ENCODE results near the gene CD4.

Gene CD4

GRCh38 chr12:6828781-6829535, 39.6 kb downstream of the CD4 start (continued):
- peak; percentile 59; the same call in 1 of the 2 replicates for TF ChIP-seq REST (tag by site-specific recombination; IDR thresholded peaks at IDR 0.05)
- TF ChIP-seq ZNF704 (tag by site-specific recombination; IDR thresholded peaks at IDR 0.05) = peak; percentile 72; the same call in 1 of the 2 replicates
- peak; percentile 77; the same call in 1 of the 2 replicates for TF ChIP-seq ZBTB17 (tag by site-specific recombination; IDR thresholded peaks at IDR 0.05)
- TF ChIP-seq ZNF701 (tag by site-specific recombination; IDR thresholded peaks at IDR 0.05) = peak; percentile 87
- 0 out of 2 replicates have a peak, but pooled peaks have one; percentile 43 for TF ChIP-seq INSM2 (tag by site-specific recombination; IDR thresholded peaks at IDR 0.05)
- no peak for TF ChIP-seq ZNF114 (tag by site-specific recombination; IDR thresholded peaks at IDR 0.05)
- peak; percentile 39 for TF ChIP-seq ZNF629 (tag by site-specific recombination; IDR thresholded peaks at IDR 0.05)
- TF ChIP-seq ZNF660 (tag by site-specific recombination; IDR thresholded peaks at IDR 0.05) = 0 out of 2 replicates have a peak, but pooled peaks have one; percentile 39
- TF ChIP-seq ZNF645 (tag by site-specific recombination; IDR thresholded peaks at IDR 0.05) = 0 out of 2 replicates have a peak, but pooled peaks have one; percentile 50
- no peak for TF ChIP-seq ZNF621 (tag by site-specific recombination; IDR thresholded peaks at IDR 0.05)
- TF ChIP-seq ZNF548 (tag by site-specific recombination; IDR thresholded peaks at IDR 0.05) = no peak
- TF ChIP-seq ZNF16 (tag by site-specific recombination; IDR thresholded peaks at IDR 0.05; ENCODE audit: low read depth) = no peak
- TF ChIP-seq ZNF10 (tag by site-specific recombination; IDR thresholded peaks at IDR 0.05) = peak; percentile 61; the same call in 1 of the 2 replicates
- TF ChIP-seq YY1 (tag by site-specific recombination; IDR thresholded peaks at IDR 0.05) = peak; percentile 61; the same call in 1 of the 2 replicates
- TF ChIP-seq ZNF223 (tag by site-specific recombination; IDR thresholded peaks at IDR 0.05) = no peak
- TF ChIP-seq ZNF266 (tag by site-specific recombination; IDR thresholded peaks at IDR 0.05; ENCODE audit: low read depth) = peak; percentile 8; the same call in 1 of the 2 replicates
- TF ChIP-seq ZNF843 (tag by site-specific recombination; IDR thresholded peaks at IDR 0.05) = peak; percentile 73; the same call in 1 of the 2 replicates
- no peak for TF ChIP-seq ZNF311 (tag by site-specific recombination; IDR thresholded peaks at IDR 0.05; ENCODE audit: borderline replicate concordance)
- no peak for TF ChIP-seq ZSCAN18 (tag by site-specific recombination; IDR thresholded peaks at IDR 0.05)
- peak; percentile 81 for TF ChIP-seq ZNF341 (tag by site-specific recombination; IDR thresholded peaks at IDR 0.05; ENCODE audit: low read depth)
- no peak; the same call in 1 of the 2 replicates for TF ChIP-seq ZNF791 (tag by site-specific recombination; IDR thresholded peaks at IDR 0.05)
- 0 out of 2 replicates have a peak, but pooled peaks have one; percentile 27 for TF ChIP-seq ZNF121 (tag by site-specific recombination; IDR thresholded peaks at IDR 0.05)
- peak; percentile 68; the same call in 1 of the 2 replicates for TF ChIP-seq ZNF792 (tag by site-specific recombination; IDR thresholded peaks at IDR 0.05)
- TF ChIP-seq ZNF473 (tag by site-specific recombination; IDR thresholded peaks at IDR 0.05) = no peak
- TF ChIP-seq ZBTB11 (tag by site-specific recombination; conservative IDR thresholded peaks at IDR 0.05; ENCODE audit: low read depth) = peak; percentile 59
- no peak for TF ChIP-seq ZNF530 (tag by site-specific recombination; IDR thresholded peaks at IDR 0.05; ENCODE audit: low read depth)
- no peak; the same call in 1 of the 2 replicates for TF ChIP-seq ZNF138 (tag by site-specific recombination; IDR thresholded peaks at IDR 0.05; ENCODE audit: borderline replicate concordance)
